AG20443 (cell line): ENCODE data around the gene NRAP.

Source experiments
- DNase-seq: peaks from one replicate; pipeline ENCODE4 v3.0.0; 2012; ENCODE audit warnings: low spot score, mixed read lengths

The NRAP gene, protein sequence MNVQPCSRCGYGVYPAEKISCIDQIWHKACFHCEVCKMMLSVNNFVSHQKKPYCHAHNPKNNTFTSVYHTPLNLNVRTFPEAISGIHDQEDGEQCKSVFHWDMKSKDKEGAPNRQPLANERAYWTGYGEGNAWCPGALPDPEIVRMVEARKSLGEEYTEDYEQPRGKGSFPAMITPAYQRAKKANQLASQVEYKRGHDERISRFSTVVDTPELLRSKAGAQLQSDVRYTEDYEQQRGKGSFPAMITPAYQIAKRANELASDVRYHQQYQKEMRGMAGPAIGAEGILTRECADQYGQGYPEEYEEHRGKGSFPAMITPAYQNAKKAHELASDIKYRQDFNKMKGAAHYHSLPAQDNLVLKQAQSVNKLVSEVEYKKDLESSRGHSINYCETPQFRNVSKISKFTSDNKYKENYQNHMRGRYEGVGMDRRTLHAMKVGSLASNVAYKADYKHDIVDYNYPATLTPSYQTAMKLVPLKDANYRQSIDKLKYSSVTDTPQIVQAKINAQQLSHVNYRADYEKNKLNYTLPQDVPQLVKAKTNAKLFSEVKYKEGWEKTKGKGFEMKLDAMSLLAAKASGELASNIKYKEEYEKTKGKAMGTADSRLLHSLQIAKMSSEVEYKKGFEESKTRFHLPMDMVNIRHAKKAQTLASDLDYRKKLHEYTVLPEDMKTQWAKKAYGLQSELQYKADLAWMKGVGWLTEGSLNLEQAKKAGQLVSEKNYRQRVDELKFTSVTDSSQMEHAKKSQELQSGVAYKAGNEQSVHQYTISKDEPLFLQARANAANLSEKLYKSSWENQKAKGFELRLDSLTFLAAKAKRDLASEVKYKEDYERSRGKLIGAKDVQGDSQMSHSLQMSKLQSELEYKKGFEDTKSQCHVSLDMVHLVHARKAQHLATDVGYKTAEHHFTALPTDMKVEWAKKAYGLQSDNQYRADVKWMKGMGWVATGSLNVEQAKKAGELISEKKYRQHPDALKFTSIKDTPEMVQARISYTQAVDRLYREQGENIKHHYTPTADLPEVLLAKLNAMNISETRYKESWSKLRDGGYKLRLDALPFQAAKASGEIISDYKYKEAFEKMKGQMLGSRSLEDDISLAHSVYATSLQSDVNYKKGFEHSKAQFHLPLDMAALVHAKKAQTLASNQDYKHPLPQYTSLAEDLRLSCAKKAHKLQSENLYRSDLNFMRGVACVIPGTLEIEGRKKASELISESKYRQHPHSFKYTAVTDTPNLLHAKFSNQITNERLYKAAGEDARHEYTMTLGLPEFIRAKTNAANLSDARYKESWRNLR (N-terminal part only)

DNA sequence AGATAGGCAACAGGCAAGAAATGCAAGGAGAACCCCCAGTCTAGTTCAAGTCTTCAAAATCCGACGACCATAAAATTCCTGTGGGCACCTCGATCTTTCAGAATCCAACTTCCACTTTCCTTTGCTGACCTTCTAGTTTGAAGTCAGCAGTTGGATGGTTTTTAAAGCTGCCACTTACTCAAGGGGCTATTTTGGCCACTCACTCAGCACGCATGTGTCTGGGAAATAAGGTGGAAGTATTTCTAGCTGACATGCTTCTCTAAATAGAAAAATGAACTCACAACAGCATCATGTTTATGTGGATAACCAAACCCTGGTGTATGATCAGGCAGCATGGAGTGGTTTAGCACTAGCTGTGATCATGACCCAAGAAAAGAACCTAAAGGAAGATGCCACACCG, at the start of gene NRAP:
NRAP (minus strand) TSS at position 134 of the 400 bp plus-strand sequence. CDS start 159 bp downstream, outside the sequence.
- no peak for DNase-seq

GRCh38 chr10:113713640-113713982, 49.8 kb upstream of the NRAP start:
- DNase-seq: no peak

GRCh38 chr10:113712755-113713639, 49.2 kb upstream of the NRAP start:
- no peak for DNase-seq

- DNase-seq: no peak
Observed at GRCh38 chr10:113712024-113712423, 48.2 kb upstream of the NRAP start.

DNA sequence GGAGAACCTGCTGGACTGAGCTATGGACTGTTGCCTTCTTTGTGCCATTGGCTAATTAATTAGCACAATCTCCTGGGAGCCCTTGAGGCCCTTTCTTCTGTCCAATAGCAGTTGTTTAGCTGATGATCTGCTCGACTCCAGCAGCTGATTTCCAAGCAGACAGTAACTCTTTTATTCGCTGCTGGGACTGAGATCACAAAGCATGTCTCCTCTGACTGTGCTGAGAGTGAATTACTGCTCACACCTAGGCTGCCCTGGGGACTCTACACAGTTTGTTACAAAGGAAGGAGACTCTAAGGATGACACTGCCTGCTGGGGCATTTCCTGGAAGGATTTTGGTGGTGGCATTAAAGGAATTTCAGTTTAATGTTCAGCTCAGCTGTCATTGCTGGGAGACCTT, 47.3 kb upstream of the NRAP start:
- no peak for DNase-seq

DNA sequence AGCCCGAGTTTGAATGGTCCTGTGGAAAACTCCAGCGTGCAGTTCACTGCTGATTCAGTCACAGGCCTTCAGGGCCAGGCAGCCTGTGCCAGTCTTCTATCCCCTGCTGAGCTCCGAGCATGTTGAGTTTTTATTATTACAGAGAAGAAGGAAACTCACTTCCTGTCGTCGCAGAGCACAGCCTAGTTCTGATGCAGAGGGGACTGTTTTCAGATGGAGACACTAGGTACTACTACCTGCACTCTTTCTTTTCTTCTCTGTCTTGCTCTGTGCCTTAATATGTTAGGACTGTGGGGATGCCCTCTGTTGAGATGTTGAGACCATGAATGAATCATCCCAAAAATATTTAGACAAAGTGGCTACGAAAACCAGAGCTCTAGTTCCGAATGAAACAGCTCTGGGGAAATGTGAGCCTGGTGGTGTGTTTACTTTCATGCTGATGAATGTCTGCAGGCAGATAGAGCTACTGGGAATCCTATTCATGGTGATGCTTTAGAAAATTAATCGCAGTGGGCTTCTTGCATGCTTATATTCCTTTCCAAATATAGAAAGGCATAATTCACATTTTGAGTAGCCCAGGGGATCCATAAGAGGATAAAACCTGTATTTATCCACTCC, 45.5 kb upstream of the NRAP start:
- peak; percentile 73 for DNase-seq

- DNase-seq: no peak
Observed at GRCh38 chr10:113708640-113709039, 44.8 kb upstream of the NRAP start.

DNA sequence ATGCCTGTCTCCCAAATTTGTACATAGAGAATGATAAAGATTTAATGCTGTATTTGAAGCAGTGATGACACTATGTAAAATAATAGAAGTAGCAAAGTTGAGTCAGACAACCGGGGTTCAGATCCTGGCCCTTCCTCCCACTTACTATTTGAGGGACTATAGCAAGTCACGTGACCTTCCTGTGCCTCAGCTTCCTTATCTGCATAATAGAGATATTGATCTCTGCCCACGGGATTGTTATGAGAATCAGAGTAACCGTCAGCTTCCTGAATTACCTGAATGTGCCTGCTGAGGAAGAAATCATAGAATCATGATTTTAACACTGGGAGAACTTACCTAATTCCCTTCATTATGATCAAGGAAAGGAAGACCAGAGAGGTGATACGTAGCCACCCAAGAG, 42.8 kb upstream of the NRAP start:
- no peak for DNase-seq

DNA sequence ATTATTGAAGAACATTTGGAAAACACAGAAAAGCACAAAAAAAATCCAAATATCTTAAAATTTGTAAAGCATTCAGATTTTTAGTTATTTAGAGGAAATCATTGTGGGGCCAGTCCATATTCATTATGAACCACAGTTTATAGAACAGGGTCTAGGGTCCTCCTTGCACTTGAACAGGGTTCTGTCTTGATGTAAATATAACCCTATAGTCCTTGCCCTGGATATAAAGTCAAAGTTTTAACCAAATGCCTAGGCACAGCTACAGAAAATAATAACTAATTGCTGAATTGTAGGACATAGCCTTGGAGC, 41.5 kb upstream of the NRAP start:
- no peak for DNase-seq

DNA sequence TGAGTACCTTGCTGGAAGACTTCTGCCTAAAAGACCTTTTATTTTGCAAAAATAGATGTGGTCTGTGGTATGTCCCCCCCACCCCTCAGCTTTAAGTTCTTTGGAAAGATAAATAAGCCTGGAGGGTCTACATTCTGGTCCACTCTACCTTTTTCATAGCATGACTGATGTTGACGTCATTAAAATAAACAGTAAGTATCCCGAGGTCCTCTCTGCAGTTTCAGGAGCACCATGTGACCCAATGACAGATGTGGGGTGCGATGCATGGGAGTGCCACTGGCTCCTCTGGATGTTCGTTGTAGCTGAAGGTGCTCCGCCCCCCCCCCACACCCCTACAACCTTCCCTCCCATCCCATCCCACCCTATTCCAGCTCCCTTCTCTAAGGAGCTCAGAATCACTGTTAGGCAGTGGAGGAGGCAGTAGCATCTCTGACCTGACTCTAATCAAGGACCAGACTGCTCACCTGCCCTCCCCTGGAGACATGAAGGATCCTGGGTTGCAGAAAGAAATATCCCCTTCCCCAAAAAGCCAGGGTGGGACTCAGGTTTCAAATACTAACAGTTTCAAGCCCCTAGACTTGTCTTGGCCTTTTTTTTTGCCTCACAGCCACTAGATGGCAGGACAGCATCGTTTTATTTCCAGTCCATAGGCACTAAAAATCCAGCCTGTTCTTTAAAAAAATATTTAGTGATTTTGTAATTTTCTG, 40.9 kb upstream of the NRAP start:
- DNase-seq: peak; percentile 46

- DNase-seq: no peak
Observed at GRCh38 chr10:113697595-113697994, 33.8 kb upstream of the NRAP start.

DNA sequence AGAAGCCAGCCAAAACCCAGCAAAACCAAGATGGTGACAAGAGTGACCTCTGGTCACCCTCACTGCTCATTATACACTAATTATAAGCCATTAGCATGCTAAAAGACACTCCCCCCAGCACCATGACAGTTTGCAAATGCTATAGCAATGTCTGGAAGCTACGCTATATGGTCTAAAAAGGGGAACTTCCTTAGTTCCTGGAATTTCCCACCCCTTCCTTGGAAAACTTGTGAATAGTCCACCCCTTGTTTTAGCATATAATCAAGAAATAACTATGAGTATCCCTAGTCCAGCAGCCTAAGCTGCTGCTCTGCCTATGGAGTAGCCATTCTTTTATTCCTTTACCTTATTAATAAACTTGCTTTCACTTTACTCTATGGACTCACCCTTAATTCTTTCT, 31.9 kb upstream of the NRAP start:
- DNase-seq: no peak

DNA sequence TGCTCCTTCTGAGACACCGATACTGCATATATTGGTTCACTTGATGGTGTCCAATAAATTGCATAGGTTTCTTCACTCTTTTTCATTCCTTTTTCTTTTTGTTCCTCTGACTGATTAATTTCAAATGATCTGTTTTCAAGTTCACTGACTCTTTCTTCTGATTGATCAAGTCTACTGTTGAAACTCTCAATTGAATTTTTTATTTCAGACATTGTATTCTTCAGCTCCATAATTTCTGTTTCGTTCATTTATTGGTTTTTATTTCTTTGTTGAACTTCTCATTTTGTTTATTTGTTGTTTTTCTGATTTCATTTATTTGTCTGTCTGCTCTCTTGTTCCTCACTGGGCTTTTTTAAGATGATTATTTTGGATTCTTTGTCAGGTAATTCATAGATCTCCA, 29.5 kb upstream of the NRAP start:
- no peak for DNase-seq

DNA sequence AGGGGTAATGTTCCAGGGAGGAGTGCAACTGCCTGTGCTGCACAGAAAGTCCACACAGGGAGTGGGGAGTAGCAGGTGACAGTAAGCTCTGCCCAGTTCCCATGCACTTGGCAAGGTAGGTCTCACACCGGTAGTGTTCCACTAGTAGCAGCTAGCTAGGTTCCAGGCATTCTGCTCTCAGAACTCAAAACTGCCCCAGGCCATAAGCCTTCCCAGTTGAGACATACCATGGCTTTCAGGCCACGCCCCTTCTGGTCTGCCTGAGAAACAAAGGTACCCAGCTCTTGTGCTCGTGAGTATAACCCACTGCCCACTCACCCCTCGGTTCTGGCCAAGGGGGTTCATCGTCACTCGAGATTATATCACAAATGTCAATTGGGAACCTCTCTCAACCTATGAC, 28.4 kb upstream of the NRAP start:
- DNase-seq: no peak

- DNase-seq: no peak
Observed at GRCh38 chr10:113691381-113691780, 27.5 kb upstream of the NRAP start.

GRCh38 chr10:113690749-113691148, 26.9 kb upstream of the NRAP start:
- DNase-seq: no peak

- DNase-seq: no peak
Observed at GRCh38 chr10:113689574-113689973, 25.7 kb upstream of the NRAP start.

DNA sequence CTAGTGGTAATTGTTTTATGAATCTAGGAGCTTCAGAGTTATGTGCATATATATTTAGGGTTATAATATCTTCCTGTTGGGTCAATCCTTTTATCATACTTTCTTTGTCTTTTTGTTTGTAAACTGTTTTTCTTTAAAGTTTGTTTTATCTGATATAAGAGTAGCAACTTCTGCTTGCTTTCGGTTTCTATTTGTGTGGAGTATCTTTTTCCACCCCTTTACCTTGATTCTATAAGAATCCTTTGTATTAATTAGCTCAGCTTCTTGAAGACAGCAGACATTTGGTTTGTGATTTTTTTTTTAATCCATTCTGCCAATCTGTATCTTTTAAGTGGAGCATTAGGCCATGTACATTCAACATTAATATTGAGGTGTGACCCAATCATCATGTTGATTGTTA, 25.2 kb upstream of the NRAP start:
- DNase-seq: no peak

DNA sequence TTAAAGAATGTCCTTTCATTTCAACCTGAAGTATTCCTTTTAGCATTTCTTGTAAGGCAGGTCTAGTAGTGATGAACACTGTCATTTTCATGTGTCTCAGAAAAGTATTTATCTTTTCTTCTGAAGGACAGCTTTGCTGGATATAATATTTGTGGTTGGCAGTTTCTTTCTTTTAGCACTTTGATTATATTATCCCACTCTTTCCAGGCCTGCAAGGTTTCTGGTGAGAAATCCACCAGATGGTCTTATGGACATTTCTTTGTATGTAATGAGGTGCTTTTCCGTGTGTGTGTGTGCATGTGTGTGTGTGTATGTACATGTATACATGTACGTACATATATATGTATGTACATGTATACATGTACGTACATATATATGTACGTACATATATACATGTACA, 23.2 kb upstream of the NRAP start:
- DNase-seq: no peak

DNA sequence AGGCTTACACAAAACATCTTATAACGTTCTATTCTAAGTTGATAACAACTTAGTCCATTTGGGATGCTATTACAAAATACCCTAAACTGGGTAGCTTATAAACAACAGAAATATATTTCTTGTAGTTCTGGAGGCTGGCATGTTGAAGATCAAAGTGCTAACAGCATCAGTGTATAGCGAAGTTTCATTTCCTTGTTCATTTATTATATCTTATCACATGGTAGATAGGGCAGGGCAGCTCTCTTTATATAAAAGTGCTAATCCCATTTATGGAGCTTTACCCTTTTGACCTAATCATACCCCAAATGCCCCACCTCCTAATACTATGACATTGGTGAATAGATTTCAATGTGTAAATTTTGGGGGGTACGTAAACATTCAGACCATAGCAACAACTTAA, 22.2 kb upstream of the NRAP start:
- no peak for DNase-seq

DNA sequence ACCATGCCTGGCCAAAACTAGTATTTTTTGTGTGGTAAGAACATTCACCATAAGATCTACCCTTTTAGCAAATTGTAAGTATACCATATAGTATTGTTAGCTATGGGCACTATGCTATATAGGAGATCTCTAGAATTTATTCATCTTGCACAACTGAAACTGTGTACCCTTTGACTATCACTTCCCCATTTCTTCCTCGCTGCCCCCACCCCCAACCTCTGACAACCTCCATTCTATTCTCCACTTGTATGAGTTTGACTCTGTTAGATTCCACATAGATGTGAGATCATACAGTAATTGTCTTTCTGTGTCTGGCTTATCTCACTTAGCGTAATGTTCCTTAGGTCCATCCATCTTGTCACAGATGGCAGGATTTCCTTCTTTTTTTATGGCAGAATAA, 19.5 kb upstream of the NRAP start:
- DNase-seq: no peak
